ENCODE data around the gene LHFPL3. TPM values are rescaled to one million over a fixed set of nuclear protein-coding genes. Genes with fewer than 3 reads are reported as not detected.

LHFPL3 gene
- total and polyA plus RNA-seq, 2 experiments from 2014 or later, result 0.24 TPM; not detected in 1

GRCh38 chr7:104386943-104387342, 58.5 kb downstream of the LHFPL3 start:
- H3K9me3 Mint-ChIP-seq, result peaks cover 41% of the 10 kb centered on the region
- Histone ChIP-seq H3K9me2 (ENCODE audit: insufficient read depth) (0 out of 2 replicates have a peak, but pooled peaks cover 3% of the 10 kb centered on the region), H2AFZ (no peak overlapping the region)

GRCh38 chr7:104388222-104388621, 59.8 kb downstream of the LHFPL3 start:
- Mint-ChIP-seq H3K4me3 (no peak overlapping the region), H3K27ac (no peak overlapping the region), H3K36me3 (ENCODE audit: low read depth) (peaks cover 26% of the 10 kb centered on the region; the same call in 2 of the 3 replicates), H3K4me1 (peaks cover 5% of the 10 kb centered on the region), H3K9me3 (peaks cover 41% of the 10 kb centered on the region), H3K27me3 (ENCODE audit: insufficient read depth, low read depth, poor library complexity) (no peaks in the 10 kb centered on the region)
- DNase-seq (ENCODE audit: low spot score), result no peak
- no peak for TF ChIP-seq STAT1 (IDR thresholded peaks at IDR 0.05; ENCODE audit: unreplicated experiment)
- no peak overlapping the region for H3K4me2 ChIP-seq
- no peaks in the 10 kb centered on the region for H3K27me3 ChIP-seq (ENCODE audit: insufficient read depth)
- no peaks in the 10 kb centered on the region for H3K79me2 ChIP-seq (replicated peaks; ENCODE audit: insufficient read depth)
- no peaks in the 10 kb centered on the region for H3K36me3 ChIP-seq (ENCODE audit: insufficient read depth)
- H3K4me3 ChIP-seq, result no peak overlapping the region
- no peak for ATAC-seq
- H3K27ac ChIP-seq (ENCODE audit: low read depth), result no peak overlapping the region
- H3F3A ChIP-seq (replicated peaks; ENCODE audit: low read depth), result no peaks in the 10 kb centered on the region
- H3K9me2 ChIP-seq (ENCODE audit: insufficient read depth), result 0 out of 2 replicates have a peak, but pooled peaks cover 3% of the 10 kb centered on the region
- H4K20me1 ChIP-seq (replicated peaks; ENCODE audit: insufficient read depth), result no peaks in the 10 kb centered on the region
- peaks cover 7% of the 10 kb centered on the region; the same call in 1 of the 2 replicates for H3K4me1 ChIP-seq (ENCODE audit: insufficient read depth)
- no peak overlapping the region for H2AFZ ChIP-seq

More at GRCh38 chr7:104386943-104387342, 58.5 kb downstream of the LHFPL3 start:
- no peak for TF ChIP-seq POLR2AphosphoS5 (IDR thresholded peaks at IDR 0.05; ENCODE audit: low read depth)
- TF ChIP-seq CREB1 (CRISPR knock-in tag; IDR thresholded peaks at IDR 0.05; ENCODE audit: low read depth), result no peak
- TF ChIP-seq ZNF114 (CRISPR knock-in tag; IDR thresholded peaks at IDR 0.05), result no peak
- Histone ChIP-seq H3K27me3 (ENCODE audit: insufficient read depth) (no peaks in the 10 kb centered on the region), H3K27ac (ENCODE audit: low read depth) (no peak overlapping the region), H3K4me3 (no peak overlapping the region), H4K20me1 (replicated peaks; ENCODE audit: insufficient read depth) (no peaks in the 10 kb centered on the region), H3K4me2 (no peak overlapping the region), H3K4me1 (ENCODE audit: insufficient read depth) (peaks cover 7% of the 10 kb centered on the region; the same call in 1 of the 2 replicates), H3F3A (replicated peaks; ENCODE audit: low read depth) (no peaks in the 10 kb centered on the region), H3K36me3 (ENCODE audit: insufficient read depth) (no peaks in the 10 kb centered on the region), H3K79me2 (replicated peaks; ENCODE audit: insufficient read depth) (no peaks in the 10 kb centered on the region)
- Mint-ChIP-seq H3K36me3 (ENCODE audit: low read depth) (peaks cover 26% of the 10 kb centered on the region; the same call in 2 of the 3 replicates), H3K27ac (no peak overlapping the region), H3K4me3 (no peak overlapping the region), H3K27me3 (ENCODE audit: insufficient read depth, low read depth, poor library complexity) (no peaks in the 10 kb centered on the region), H3K4me1 (peaks cover 13% of the 10 kb centered on the region)
- DNase-seq (ENCODE audit: low spot score), result no peak
- ATAC-seq, result no peak

- no peak overlapping the region for H3K27ac Mint-ChIP-seq
- Histone ChIP-seq H4K20me1 (replicated peaks; ENCODE audit: insufficient read depth) (no peaks in the 10 kb centered on the region), H3K79me2 (replicated peaks; ENCODE audit: insufficient read depth) (no peaks in the 10 kb centered on the region), H3K4me2 (no peak overlapping the region), H3F3A (replicated peaks; ENCODE audit: low read depth) (no peaks in the 10 kb centered on the region), H3K9me2 (ENCODE audit: insufficient read depth) (no peaks in the 10 kb centered on the region), H3K27me3 (ENCODE audit: insufficient read depth) (no peaks in the 10 kb centered on the region), H2AFZ (no peak overlapping the region), H3K27ac (ENCODE audit: low read depth) (no peak overlapping the region), H3K4me3 (no peak overlapping the region), H3K36me3 (ENCODE audit: insufficient read depth) (no peaks in the 10 kb centered on the region), H3K4me1 (ENCODE audit: insufficient read depth) (no peaks in the 10 kb centered on the region)
- H3K4me3 Mint-ChIP-seq, result no peak overlapping the region
- peaks cover 4% of the 10 kb centered on the region; the same call in 2 of the 3 replicates for H3K4me1 Mint-ChIP-seq
- ATAC-seq (no peak), DNase-seq (ENCODE audit: low spot score) (no peak)
- H3K9me3 Mint-ChIP-seq, result peaks cover 4% of the 10 kb centered on the region; the same call in 2 of the 3 replicates
- no peaks in the 10 kb centered on the region for H3K36me3 Mint-ChIP-seq (ENCODE audit: low read depth)
- no peaks in the 10 kb centered on the region for H3K27me3 Mint-ChIP-seq (ENCODE audit: insufficient read depth, low read depth, poor library complexity)
- TF ChIP-seq ETS1 (IDR thresholded peaks at IDR 0.05) (no peak), ZNF462 (CRISPR knock-in tag; IDR thresholded peaks at IDR 0.05) (no peak), STAT1 (IDR thresholded peaks at IDR 0.05; ENCODE audit: unreplicated experiment) (no peak), EZH2phosphoT487 (IDR thresholded peaks at IDR 0.05; ENCODE audit: unreplicated experiment) (no peak), ZNF114 (CRISPR knock-in tag; IDR thresholded peaks at IDR 0.05) (no peak), CTCF (conservative IDR thresholded peaks at IDR 0.05; ENCODE audit: low read depth in 2 of 2) (no peak)
These were observed 66.8 kb downstream of the LHFPL3 start for GRCh38 chr7:104395162-104395561.
